DMS153 treated with DMSO at 0.1 percent for 48 hours (cell line): ENCODE data around the gene XIRP1.

Source experiments
- DNase-seq: peaks from one replicate; lab custom pipeline; 2025; ENCODE audit not compliant: unreplicated experiment; lab: John Stamatoyannopoulos, UW

The XIRP1 gene

GRCh38 chr3:39169712-39170111 lies 22.7 kb downstream of the XIRP1 start:
- DNase-seq, result no peak

GRCh38 chr3:39168156-39168780 lies 24.1 kb downstream of the XIRP1 start:
- no peak for DNase-seq

- no peak for DNase-seq
Measured at GRCh38 chr3:39166932-39167532, 25.4 kb downstream of the XIRP1 start.

- DNase-seq, result no peak
Measured at GRCh38 chr3:39166134-39166710, 26.2 kb downstream of the XIRP1 start.

- DNase-seq, result no peak
Measured at GRCh38 chr3:39165518-39165917, 26.9 kb downstream of the XIRP1 start.

- DNase-seq, result no peak
Measured at GRCh38 chr3:39164414-39164813, 28.0 kb downstream of the XIRP1 start.

GRCh38 chr3:39158148-39158715 lies 34.2 kb downstream of the XIRP1 start:
- no peak for DNase-seq

GRCh38 chr3:39157359-39157758 lies 35.0 kb downstream of the XIRP1 start:
- DNase-seq, result no peak

- DNase-seq, result no peak
Measured at GRCh38 chr3:39156421-39156820, 36.0 kb downstream of the XIRP1 start.

GRCh38 chr3:39154280-39155021 lies 37.9 kb downstream of the XIRP1 start:
- DNase-seq, result no peak

- DNase-seq, result no peak
Measured at GRCh38 chr3:39153977-39154279, 38.5 kb downstream of the XIRP1 start.

- no peak for DNase-seq
Measured at GRCh38 chr3:39150803-39151631, 41.4 kb downstream of the XIRP1 start.

GRCh38 chr3:39150148-39150802 lies 42.1 kb downstream of the XIRP1 start:
- DNase-seq, result peak; percentile 1

- DNase-seq, result no peak
Measured at GRCh38 chr3:39149498-39150147, 42.8 kb downstream of the XIRP1 start.

- no peak for DNase-seq
Measured at GRCh38 chr3:39149059-39149455, 43.3 kb downstream of the XIRP1 start.

- DNase-seq, result no peak
Measured at GRCh38 chr3:39148435-39149058, 43.8 kb downstream of the XIRP1 start.

GRCh38 chr3:39147711-39148434 lies 44.5 kb downstream of the XIRP1 start:
- no peak for DNase-seq

- no peak for DNase-seq
Measured at GRCh38 chr3:39146611-39147591, 45.5 kb downstream of the XIRP1 start.
